GM23248 (cell line): ENCODE measurements around the gene B2M.
"Not testable (repeated sequence)": the region's sequence is repeated elsewhere in the genome, so short reads cannot be mapped to it uniquely, and the experiment has no call there.

Experiments
- EZH2 ChIP-seq: fragments of 200-600 bp; sonication (generic); IDR thresholded peaks from 2 replicates; pipeline ENCODE4 v1.6.1; 2018; ENCODE audit warnings: antibody characterized with exemption, mild to moderate bottlenecking; ENCODE audit not compliant: insufficient read depth, poor library complexity, severe bottlenecking
- EZH2phosphoT487 ChIP-seq: fragments of 200-600 bp; sonication (generic); IDR thresholded peaks from 2 replicates; pipeline ENCODE4 v1.6.1; 2018; ENCODE audit warnings: antibody characterized with exemption, moderate library complexity, mild to moderate bottlenecking, low read depth; ENCODE audit not compliant: insufficient read depth

DNA sequence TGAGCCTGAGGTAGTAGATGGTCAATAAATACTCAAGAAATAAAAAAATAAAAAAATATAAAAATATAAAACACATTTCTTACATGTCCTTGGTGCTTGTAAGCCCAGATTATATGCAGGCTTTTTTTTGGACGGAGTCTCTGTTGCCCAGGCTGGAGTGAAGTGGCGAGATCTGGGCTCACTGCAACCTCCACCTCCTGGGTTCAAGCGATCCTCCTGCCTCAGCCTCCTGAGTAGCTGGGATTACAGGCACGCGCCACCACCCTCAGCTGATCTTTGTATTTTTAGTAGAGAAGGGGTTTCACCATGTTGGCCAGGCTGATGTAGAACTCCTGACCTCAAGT lies 16.9 kb downstream of the B2M start:
- TF ChIP-seq EZH2phosphoT487, EZH2: not testable (repeated sequence)
